Measurements from ENCODE around the gene C5orf58.

GRCh38 chr5:170206216-170206615 lies 26.6 kb upstream of the C5orf58 start:
- no peak for TF ChIP-seq CTCF (IDR thresholded peaks at IDR 0.05; ENCODE audit: low read length)
- TF ChIP-seq EZH2phosphoT487 (IDR thresholded peaks at IDR 0.05; ENCODE audit: low read length), result no peak
- no peak for TF ChIP-seq EZH2 (optimal IDR thresholded peaks at IDR 0.05; ENCODE audit: low read depth, low read length)
